Measurements from ENCODE around the gene DPYD. TPM values are rescaled to one million over a fixed set of nuclear protein-coding genes. Genes with fewer than 3 reads are reported as not detected.

The DPYD gene
- total RNA-seq, 2 donors from 2014 or later = 4.9 to 11.7 TPM

GRCh38 chr1:97905141-97905940, 15.5 kb downstream of the DPYD start:
- H3K9me3 ChIP-seq = no peaks in the 10 kb centered on the region
- no peaks in the 10 kb centered on the region for H3K36me3 ChIP-seq
- no peaks in the 10 kb centered on the region for H3K27me3 ChIP-seq
- intact Hi-C loops (cut with DNase I) = no loop called here
- H3K4me3 ChIP-seq = no peak overlapping the region
- H3K27ac ChIP-seq = no peak overlapping the region
- H3K4me1 ChIP-seq = no peaks in the 10 kb centered on the region
- DNase-seq = no peak
- H3K9ac ChIP-seq (ENCODE audit: low read depth in 2 of 2, low read length in 2 of 2) = no peak overlapping the region
- no peak for TF ChIP-seq CTCF (IDR thresholded peaks at IDR 0.05)

GRCh38 chr1:97904534-97904933, 16.3 kb downstream of the DPYD start:
- intact Hi-C loops (cut with DNase I) = no loop called here
- Histone ChIP-seq H3K4me3 (no peak overlapping the region), H3K36me3 (no peaks in the 10 kb centered on the region), H3K9ac (ENCODE audit: low read depth in 2 of 2, low read length in 2 of 2) (no peak overlapping the region), H3K9me3 (no peaks in the 10 kb centered on the region), H3K27ac (no peak overlapping the region), H3K27me3 (no peaks in the 10 kb centered on the region), H3K4me1 (no peaks in the 10 kb centered on the region)
- DNase-seq = no peak
- TF ChIP-seq CTCF (IDR thresholded peaks at IDR 0.05) = no peak

- H3K36me3 ChIP-seq = no peaks in the 10 kb centered on the region
- no peaks in the 10 kb centered on the region for H3K4me1 ChIP-seq
- intact Hi-C loops (cut with DNase I) = no loop called here
- no peak overlapping the region for H3K27ac ChIP-seq
- H3K9ac ChIP-seq (ENCODE audit: low read depth in 2 of 2, low read length in 2 of 2) = no peak overlapping the region
- no peak for DNase-seq
- H3K4me3 ChIP-seq = no peak overlapping the region
- H3K27me3 ChIP-seq = no peaks in the 10 kb centered on the region
- TF ChIP-seq CTCF (IDR thresholded peaks at IDR 0.05) = no peak
- no peaks in the 10 kb centered on the region for H3K9me3 ChIP-seq
These were observed 17.2 kb downstream of the DPYD start for GRCh38 chr1:97903626-97904025.

- TF ChIP-seq CTCF (IDR thresholded peaks at IDR 0.05) = no peak
- Histone ChIP-seq H3K27ac (no peak overlapping the region), H3K36me3 (no peaks in the 10 kb centered on the region), H3K4me1 (no peaks in the 10 kb centered on the region), H3K27me3 (no peaks in the 10 kb centered on the region), H3K9me3 (no peaks in the 10 kb centered on the region), H3K4me3 (no peak overlapping the region), H3K9ac (ENCODE audit: low read depth in 2 of 2, low read length in 2 of 2) (no peak overlapping the region)
- intact Hi-C loops (cut with DNase I) = no loop called here
- no peak for DNase-seq
These were observed 18.8 kb downstream of the DPYD start for GRCh38 chr1:97902067-97902466.

GRCh38 chr1:97901017-97901658, 19.7 kb downstream of the DPYD start:
- no peak for TF ChIP-seq CTCF (IDR thresholded peaks at IDR 0.05)
- no peaks in the 10 kb centered on the region for H3K27me3 ChIP-seq
- DNase-seq = no peak
- no peak overlapping the region for H3K4me3 ChIP-seq
- H3K36me3 ChIP-seq = no peaks in the 10 kb centered on the region
- H3K9me3 ChIP-seq = no peaks in the 10 kb centered on the region
- no peaks in the 10 kb centered on the region for H3K4me1 ChIP-seq
- intact Hi-C loops (cut with DNase I) = no loop called here
- no peak overlapping the region for H3K27ac ChIP-seq
- H3K9ac ChIP-seq (ENCODE audit: low read depth in 2 of 2, low read length in 2 of 2) = no peak overlapping the region

Measured in colonic mucosa (tissue), 4 donors.